ACC112 (cell line): ENCODE data around the gene PACRG.

ENCODE experiments used
- H2AFZ ChIP-seq: fragments of 200-600 bp; sonication (generic); one replicate; pipeline ENCODE4 v1.6.0; 2017; ENCODE audit warnings: antibody characterized with exemption, low read length; ENCODE audit not compliant: unreplicated experiment
- H3K27ac ChIP-seq: fragments of 200-600 bp; sonication (generic); 2 replicates; pipeline ENCODE4 v1.5.1; 2014; ENCODE audit warnings: low read depth, mild to moderate bottlenecking, antibody characterized with exemption, low read length, moderate library complexity
- H3K27me3 ChIP-seq: fragments of 200-600 bp; sonication (generic); 2 replicates; pipeline ENCODE4 v1.6.1; 2014; ENCODE audit warnings: mild to moderate bottlenecking, antibody characterized with exemption, low read length, moderate library complexity, mixed read lengths; ENCODE audit not compliant: insufficient read depth
- H3K36me3 ChIP-seq: fragments of 200-600 bp; sonication (generic); 2 replicates; pipeline ENCODE4 v1.6.1; 2016; ENCODE audit warnings: mild to moderate bottlenecking, antibody characterized with exemption, low read length, moderate library complexity, mixed read lengths; ENCODE audit not compliant: insufficient read depth
- H3K4me1 ChIP-seq: fragments of 200-600 bp; sonication (generic); one replicate; pipeline ENCODE4 v1.6.1; 2016; ENCODE audit warnings: low read length, mixed read lengths; ENCODE audit not compliant: insufficient read depth, unreplicated experiment, control insufficient read depth
- H3K4me3 ChIP-seq: fragments of 200-600 bp; sonication (generic); 2 replicates; pipeline ENCODE4 v1.5.1; 2014; ENCODE audit warnings: mild to moderate bottlenecking, low read depth, low read length
- H3K79me2 ChIP-seq: fragments of 200-600 bp; sonication (generic); one replicate; pipeline ENCODE4 v1.6.0; 2016; ENCODE audit warnings: low read length; ENCODE audit not compliant: control insufficient read depth, unreplicated experiment, insufficient read depth

PACRG gene

GRCh38 chr6:163243692-163244589 is 516.2 kb downstream of the PACRG start:
- no peaks in the 10 kb centered on the region for H3K79me2 ChIP-seq
- H3K4me3 ChIP-seq, result no peak overlapping the region
- H3K27ac ChIP-seq, result no peak overlapping the region
- H3K36me3 ChIP-seq, result no peaks in the 10 kb centered on the region
- no peaks in the 10 kb centered on the region for H3K4me1 ChIP-seq
- H2AFZ ChIP-seq, result no peak overlapping the region
- no peaks in the 10 kb centered on the region for H3K27me3 ChIP-seq

DNA sequence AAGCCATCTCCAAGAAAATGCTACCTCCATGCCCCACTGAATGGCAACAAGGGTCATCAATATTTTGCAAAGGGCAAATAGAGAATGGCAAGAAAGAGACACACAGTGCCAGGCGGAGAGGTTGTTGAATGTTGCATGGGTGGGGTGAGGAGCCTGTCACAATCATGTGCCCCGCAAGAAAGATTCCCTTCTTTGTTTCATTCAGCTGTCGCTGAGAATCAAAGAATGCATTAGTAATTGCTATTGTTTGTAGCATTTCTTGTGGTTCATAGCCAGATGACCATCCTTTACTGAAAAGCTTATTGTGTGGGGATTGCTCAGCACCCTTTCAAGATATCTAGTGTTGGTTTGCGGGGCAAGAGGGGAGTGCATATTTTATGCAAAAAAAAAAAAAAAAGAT is 520.3 kb downstream of the PACRG start:
- Histone ChIP-seq H3K27me3 (no peaks in the 10 kb centered on the region), H2AFZ (no peak overlapping the region), H3K79me2 (no peaks in the 10 kb centered on the region), H3K4me1 (no peaks in the 10 kb centered on the region), H3K4me3 (no peak overlapping the region), H3K36me3 (no peaks in the 10 kb centered on the region), H3K27ac (no peak overlapping the region)

DNA sequence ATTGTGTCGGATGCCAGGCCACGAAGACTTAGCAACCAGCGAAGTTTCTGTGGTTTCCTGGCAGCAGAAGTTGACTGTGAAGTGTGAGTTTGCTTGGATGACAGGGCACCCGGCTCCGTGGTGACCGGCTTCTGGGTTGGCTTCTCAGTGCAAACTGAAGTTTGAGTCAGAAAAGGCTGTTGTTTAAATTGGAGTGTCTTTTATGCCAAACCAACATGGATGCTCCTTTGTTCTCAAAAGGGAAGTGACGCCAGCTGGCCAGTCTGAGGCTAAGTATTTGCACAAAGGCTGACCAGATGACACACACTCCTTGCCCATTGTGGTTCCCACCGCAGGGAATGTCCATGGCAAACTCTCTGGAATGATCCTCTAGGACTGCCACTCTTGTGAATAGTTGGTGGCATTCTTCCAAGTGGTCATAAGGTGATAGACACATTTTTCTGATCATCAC is 521.9 kb downstream of the PACRG start:
- Histone ChIP-seq H3K27ac (no peak overlapping the region), H3K36me3 (no peaks in the 10 kb centered on the region), H2AFZ (no peak overlapping the region)

DNA sequence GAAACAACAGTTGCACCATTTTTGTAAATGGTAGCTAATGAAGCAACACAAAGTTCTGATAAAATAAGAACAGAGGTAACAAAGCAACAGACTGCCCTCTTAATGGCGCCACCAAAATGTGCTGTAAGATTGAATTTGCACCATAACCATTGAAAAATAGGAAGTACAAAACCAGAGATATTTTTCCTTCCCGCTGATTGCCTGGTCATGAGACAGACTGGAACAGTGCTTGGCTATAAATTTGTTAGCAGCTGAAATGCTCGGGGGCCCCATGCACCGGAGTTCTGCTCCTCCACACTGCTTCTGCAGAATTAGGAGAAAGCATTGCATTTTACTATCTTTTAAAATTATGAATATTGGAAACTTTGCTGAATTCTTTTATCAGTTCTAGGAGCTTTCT is 522.3 kb downstream of the PACRG start:
- no peak overlapping the region for H2AFZ ChIP-seq
- no peaks in the 10 kb centered on the region for H3K27me3 ChIP-seq
- H3K4me1 ChIP-seq, result no peaks in the 10 kb centered on the region
- H3K27ac ChIP-seq, result no peak overlapping the region
- no peaks in the 10 kb centered on the region for H3K79me2 ChIP-seq
- no peaks in the 10 kb centered on the region for H3K36me3 ChIP-seq
- no peak overlapping the region for H3K4me3 ChIP-seq

More for the DNA sequence above, 521.9 kb downstream of the PACRG start:
- Histone ChIP-seq H3K27me3 (no peaks in the 10 kb centered on the region), H3K79me2 (no peaks in the 10 kb centered on the region), H3K4me3 (no peak overlapping the region), H3K4me1 (no peaks in the 10 kb centered on the region)

GRCh38 chr6:163252061-163252591 is 524.4 kb downstream of the PACRG start:
- no peaks in the 10 kb centered on the region for H3K4me1 ChIP-seq
- no peak overlapping the region for H2AFZ ChIP-seq
- H3K4me3 ChIP-seq, result no peak overlapping the region
- H3K79me2 ChIP-seq, result no peaks in the 10 kb centered on the region
- H3K27me3 ChIP-seq, result no peaks in the 10 kb centered on the region
- H3K27ac ChIP-seq, result no peak overlapping the region
- H3K36me3 ChIP-seq, result no peaks in the 10 kb centered on the region

GRCh38 chr6:163253556-163254213 is 525.9 kb downstream of the PACRG start:
- Histone ChIP-seq H3K27me3 (no peaks in the 10 kb centered on the region), H3K79me2 (no peaks in the 10 kb centered on the region), H2AFZ (no peak overlapping the region), H3K4me3 (no peak overlapping the region), H3K4me1 (no peaks in the 10 kb centered on the region), H3K27ac (no peak overlapping the region), H3K36me3 (no peaks in the 10 kb centered on the region)

GRCh38 chr6:163254341-163254835 is 526.6 kb downstream of the PACRG start:
- Histone ChIP-seq H3K27me3 (peaks cover under 1% of the 10 kb centered on the region; the same call in 1 of the 2 replicates), H3K27ac (no peak overlapping the region), H3K4me3 (no peak overlapping the region), H3K36me3 (no peaks in the 10 kb centered on the region), H3K4me1 (no peaks in the 10 kb centered on the region), H2AFZ (no peak overlapping the region), H3K79me2 (no peaks in the 10 kb centered on the region)

- Histone ChIP-seq H3K27ac (no peak overlapping the region), H3K36me3 (no peaks in the 10 kb centered on the region), H2AFZ (no peak overlapping the region), H3K4me1 (no peaks in the 10 kb centered on the region), H3K27me3 (peaks cover 5% of the 10 kb centered on the region; the same call in 1 of the 2 replicates), H3K4me3 (no peak overlapping the region), H3K79me2 (no peaks in the 10 kb centered on the region)
Measured at GRCh38 chr6:163255265-163255664, 527.5 kb downstream of the PACRG start.

- no peak overlapping the region for H2AFZ ChIP-seq
- no peaks in the 10 kb centered on the region for H3K36me3 ChIP-seq
- H3K27me3 ChIP-seq, result peaks cover 5% of the 10 kb centered on the region; the same call in 1 of the 2 replicates
- H3K27ac ChIP-seq, result no peak overlapping the region
- H3K79me2 ChIP-seq, result no peaks in the 10 kb centered on the region
- no peak overlapping the region for H3K4me3 ChIP-seq
- H3K4me1 ChIP-seq, result no peaks in the 10 kb centered on the region
Measured at GRCh38 chr6:163259689-163260088, 531.9 kb downstream of the PACRG start.

- Histone ChIP-seq H3K79me2 (no peaks in the 10 kb centered on the region), H2AFZ (peak overlapping the region; percentile 76), H3K36me3 (no peaks in the 10 kb centered on the region), H3K4me3 (peak overlapping the region; percentile 59), H3K4me1 (no peaks in the 10 kb centered on the region), H3K27me3 (peaks cover 5% of the 10 kb centered on the region; the same call in 1 of the 2 replicates), H3K27ac (no peak overlapping the region)
Measured at GRCh38 chr6:163260111-163260895, 532.5 kb downstream of the PACRG start.
